ENCODE results near the gene OAF.
A peak's percentile ranks its signal among the peaks of the same experiment; 100 is the strongest.

Gene OAF

GRCh38 chr11:120224972-120225909 is 14.4 kb downstream of the OAF start:
- DNase-seq (ENCODE audit: low spot score): no peak

GRCh38 chr11:120226242-120226641 is 15.4 kb downstream of the OAF start:
- DNase-seq (ENCODE audit: low spot score): no peak
- TF ChIP-seq, protein P1, sequence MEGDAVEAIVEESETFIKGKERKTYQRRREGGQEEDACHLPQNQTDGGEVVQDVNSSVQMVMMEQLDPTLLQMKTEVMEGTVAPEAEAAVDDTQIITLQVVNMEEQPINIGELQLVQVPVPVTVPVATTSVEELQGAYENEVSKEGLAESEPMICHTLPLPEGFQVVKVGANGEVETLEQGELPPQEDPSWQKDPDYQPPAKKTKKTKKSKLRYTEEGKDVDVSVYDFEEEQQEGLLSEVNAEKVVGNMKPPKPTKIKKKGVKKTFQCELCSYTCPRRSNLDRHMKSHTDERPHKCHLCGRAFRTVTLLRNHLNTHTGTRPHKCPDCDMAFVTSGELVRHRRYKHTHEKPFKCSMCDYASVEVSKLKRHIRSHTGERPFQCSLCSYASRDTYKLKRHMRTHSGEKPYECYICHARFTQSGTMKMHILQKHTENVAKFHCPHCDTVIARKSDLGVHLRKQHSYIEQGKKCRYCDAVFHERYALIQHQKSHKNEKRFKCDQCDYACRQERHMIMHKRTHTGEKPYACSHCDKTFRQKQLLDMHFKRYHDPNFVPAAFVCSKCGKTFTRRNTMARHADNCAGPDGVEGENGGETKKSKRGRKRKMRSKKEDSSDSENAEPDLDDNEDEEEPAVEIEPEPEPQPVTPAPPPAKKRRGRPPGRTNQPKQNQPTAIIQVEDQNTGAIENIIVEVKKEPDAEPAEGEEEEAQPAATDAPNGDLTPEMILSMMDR (IDR thresholded peaks at IDR 0.05; ENCODE audit: extremely low read depth, missing control alignments): no peak

More at GRCh38 chr11:120224972-120225909, 14.4 kb downstream of the OAF start:
- TF ChIP-seq, protein P1 (IDR thresholded peaks at IDR 0.05; ENCODE audit: extremely low read depth, missing control alignments): no peak

- TF ChIP-seq, protein P1 (IDR thresholded peaks at IDR 0.05; ENCODE audit: extremely low read depth, missing control alignments): no peak
- DNase-seq (ENCODE audit: low spot score): no peak
These were observed 15.9 kb downstream of the OAF start for GRCh38 chr11:120226714-120227113.

DNA sequence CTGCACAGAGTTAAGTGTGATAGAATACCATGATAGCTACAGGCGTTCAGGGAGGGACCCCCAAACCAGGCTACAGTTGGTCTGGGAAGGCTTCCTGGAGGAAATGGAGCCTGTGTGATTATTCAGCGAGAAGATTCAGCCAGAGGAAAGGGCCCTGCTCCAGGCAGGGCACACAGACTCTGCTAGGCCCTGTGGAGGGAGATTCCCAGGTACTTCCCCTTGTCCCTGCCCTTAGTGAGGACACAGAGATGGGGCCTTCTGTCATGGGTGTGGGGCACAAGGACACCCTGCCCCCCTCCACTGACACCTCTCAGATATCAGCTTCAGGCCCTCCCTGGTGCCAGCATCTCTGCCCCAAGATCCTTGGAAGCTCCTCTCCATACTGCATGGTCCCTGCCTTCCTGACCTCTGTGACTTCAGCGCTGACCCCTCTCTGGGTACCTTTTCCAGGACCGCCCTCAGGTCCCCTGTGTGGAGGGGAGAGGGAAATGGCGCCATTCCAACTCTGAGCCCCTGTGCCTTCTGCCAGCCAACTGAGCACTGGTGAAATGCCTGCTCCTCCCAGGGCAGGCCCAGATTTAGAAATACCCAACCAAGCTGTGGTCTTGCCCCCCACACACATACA is 16.5 kb downstream of the OAF start:
- no peak for DNase-seq (ENCODE audit: low spot score)
- TF ChIP-seq, protein P1 (IDR thresholded peaks at IDR 0.05; ENCODE audit: extremely low read depth, missing control alignments): no peak

DNA sequence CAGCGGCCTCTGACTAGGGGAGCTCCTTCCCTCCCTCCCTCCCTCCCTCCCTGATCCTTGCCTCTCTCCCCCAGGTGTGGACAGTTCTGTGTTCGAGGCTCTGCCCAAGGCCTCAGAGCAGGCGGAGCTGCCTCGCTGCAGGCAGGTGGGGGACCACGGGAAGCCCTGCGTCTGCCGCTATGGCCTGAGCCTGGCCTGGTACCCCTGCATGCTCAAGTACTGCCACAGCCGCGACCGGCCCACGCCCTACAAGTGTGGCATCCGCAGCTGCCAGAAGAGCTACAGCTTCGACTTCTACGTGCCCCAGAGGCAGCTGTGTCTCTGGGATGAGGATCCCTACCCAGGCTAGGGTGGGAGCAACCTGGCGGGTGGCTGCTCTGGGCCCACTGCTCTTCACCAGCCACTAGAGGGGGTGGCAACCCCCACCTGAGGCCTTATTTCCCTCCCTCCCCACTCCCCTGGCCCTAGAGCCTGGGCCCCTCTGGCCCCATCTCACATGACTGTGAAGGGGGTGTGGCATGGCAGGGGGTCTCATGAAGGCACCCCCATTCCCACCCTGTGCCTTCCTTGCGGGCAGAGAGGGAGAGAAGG is 18.1 kb downstream of the OAF start:
- DNase-seq (ENCODE audit: low spot score): no peak

DNA sequence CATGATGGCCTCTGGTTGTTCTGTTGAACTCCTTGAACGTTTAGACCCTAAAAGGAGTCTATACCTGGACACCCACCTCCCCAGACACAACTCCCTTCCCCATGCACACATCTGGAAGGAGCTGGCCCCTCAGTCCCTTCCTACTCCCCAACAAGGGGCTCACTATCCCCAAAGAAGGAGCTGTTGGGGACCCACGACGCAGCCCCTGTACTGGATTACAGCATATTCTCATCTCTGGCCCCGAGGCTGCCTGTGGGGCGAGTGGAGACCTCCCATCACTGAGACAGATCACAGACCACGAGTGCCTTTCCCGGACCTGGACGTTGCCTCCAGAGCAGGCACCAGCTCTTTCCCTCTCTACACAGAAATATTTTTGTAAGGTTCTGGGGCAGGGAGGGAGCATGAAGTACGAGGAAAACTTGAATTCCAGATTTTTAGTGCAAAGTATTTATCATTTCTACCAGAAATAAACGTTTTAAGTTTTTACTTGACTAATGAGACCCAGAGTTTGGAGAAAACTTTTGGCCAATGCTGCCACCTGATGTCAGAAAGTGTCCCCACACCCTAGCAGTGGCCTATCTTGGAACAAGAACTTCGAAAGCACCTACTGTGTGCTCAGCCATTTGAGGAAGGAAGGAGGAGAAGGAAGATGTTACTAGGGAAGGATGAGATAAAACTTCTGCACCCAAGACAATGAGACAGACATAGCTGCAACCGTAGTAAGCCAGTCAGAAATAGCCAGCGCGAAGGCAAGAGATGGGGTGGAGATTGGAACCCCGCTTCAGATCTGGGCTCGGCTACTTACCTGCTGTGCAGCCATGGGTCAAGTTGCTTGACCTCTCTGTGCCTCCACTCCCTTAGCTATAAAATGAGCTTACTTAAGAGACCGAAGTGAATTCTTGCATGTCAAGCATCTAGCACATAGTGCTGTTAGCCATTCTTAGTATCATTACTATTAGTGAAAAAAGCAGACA is 18.9 kb downstream of the OAF start:
- no peak for DNase-seq (ENCODE audit: low spot score)
- TF ChIP-seq, protein P1 (IDR thresholded peaks at IDR 0.05; ENCODE audit: extremely low read depth, missing control alignments): peak; percentile 47

More for the DNA sequence above, 18.1 kb downstream of the OAF start:
- TF ChIP-seq, protein P1 (IDR thresholded peaks at IDR 0.05; ENCODE audit: extremely low read depth, missing control alignments): peak; percentile 0

Measured in GM20000 (cell line).